Activated T-helper 9 cell treated with anti-CD3 and anti-CD28 coated beads, Interleukin-2, amount 50 U/mL, for 16 hours (primary cell): ENCODE data around the gene NPDC1.

Experiments
- DNase-seq: peaks from one replicate; pipeline ENCODE4 v3.0.0-alpha.2; 2020; ENCODE audit warnings: low read depth

Gene NPDC1

GRCh38 chr9:136991993-136992818 lies 53.8 kb downstream of the NPDC1 start, which contains the start of gene PAXX:
PAXX (plus strand) TSS chr9:136992422; CDS start chr9:136992444, 22 bp downstream.
- DNase-seq = peak; percentile 89

GRCh38 chr9:136990242-136990911 lies 55.6 kb downstream of the NPDC1 start:
- DNase-seq = no peak
